NCI-H146 treated with DMSO at 0.1 percent for 48 hours (cell line): Measurements from ENCODE around the gene PIH1D2.
"Not testable (repeated sequence)": the region's sequence is repeated elsewhere in the genome, so short reads cannot be mapped to it uniquely, and the experiment has no call there.

Experiments
- DNase-seq: peaks from one replicate; lab custom pipeline; 2025; ENCODE audit not compliant: unreplicated experiment; lab: John Stamatoyannopoulos, UW

PIH1D2 gene, protein sequence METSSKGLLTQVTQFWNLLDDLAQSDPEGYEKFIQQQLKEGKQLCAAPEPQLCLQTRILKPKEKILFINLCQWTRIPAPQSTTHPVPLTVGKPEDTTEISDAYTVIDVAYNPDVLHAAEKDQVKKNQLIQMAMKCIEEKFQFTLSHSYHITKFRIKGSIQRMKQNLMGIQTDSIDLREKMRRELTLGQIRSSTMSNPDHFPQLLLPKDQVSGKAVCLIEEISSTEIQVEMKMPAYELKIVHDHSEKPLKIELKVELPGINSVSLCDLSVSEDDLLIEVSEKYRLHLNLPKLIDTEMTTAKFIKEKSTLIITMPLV

DNA sequence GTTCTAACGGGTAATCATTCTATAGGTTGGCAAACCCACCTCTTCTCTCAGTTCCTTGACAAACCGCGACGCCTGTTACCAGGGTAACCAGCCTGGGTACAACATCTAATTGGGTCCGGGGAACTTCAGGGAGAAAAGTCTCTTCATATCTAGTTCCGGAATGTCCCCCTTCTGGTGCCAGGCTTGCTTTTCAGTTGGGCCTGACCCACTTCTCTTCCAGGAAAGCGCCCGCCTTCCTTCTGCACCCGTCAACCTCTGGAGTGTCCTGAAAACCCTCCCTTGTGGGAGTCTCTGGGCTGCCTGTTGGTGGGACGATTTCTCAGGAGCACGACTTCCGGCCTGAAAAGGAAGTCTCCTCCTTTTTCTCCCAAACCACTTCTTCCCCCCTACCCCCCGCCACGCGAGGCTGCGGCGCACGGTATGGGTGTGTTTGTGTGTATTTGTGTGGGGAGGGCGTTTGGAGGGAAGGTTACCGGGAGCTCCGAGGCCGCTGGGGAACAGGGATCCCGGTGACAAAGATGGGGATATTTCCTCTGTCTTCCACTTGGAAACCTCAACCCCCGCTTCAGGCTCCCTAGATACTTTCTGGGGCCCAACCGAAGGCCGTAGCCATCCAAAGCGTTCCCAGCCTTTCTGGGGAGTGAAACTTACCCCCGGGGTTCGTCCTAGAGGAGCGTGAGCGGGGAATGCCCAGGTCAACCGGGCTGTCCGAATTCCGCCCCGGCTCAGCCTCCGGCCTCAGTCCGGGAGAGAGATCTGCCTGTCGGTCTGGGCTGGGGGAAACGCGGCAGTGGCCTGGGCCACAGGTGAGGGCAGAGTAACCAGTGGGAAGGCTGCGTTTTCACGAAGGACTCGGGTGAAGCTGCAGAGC, at the start of gene PIH1D2, which contains the start of gene NKAPD1:
Gene PIH1D2 (minus strand): TSS at position 77 of the 871 bp plus-strand sequence. CDS start 843 bp downstream, outside the sequence.
Gene NKAPD1 (plus strand): TSS at position 359 of the 871 bp plus-strand sequence. CDS start 1,276 bp downstream, outside the sequence.
- DNase-seq: peak; percentile 44

DNA sequence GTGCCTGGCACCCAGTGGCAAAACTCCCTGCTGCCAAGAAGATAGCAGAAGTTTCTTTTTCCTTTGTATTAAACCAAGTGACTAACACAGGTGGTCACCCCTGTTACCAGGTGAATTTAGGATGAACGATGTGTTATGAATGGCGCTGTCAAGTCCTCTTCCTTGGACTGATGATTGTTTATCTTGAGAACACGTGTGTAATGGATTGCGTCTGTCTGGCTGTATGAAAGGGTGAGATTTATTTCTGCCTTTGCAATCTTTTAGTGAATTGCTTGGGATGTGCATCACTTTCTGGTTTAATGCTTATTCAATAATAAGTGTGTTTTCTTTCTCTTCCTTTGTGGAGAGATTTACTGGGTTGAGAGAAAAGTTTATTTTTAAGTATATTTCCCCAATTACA, 49.3 kb upstream of the PIH1D2 start:
- DNase-seq: no peak

DNA sequence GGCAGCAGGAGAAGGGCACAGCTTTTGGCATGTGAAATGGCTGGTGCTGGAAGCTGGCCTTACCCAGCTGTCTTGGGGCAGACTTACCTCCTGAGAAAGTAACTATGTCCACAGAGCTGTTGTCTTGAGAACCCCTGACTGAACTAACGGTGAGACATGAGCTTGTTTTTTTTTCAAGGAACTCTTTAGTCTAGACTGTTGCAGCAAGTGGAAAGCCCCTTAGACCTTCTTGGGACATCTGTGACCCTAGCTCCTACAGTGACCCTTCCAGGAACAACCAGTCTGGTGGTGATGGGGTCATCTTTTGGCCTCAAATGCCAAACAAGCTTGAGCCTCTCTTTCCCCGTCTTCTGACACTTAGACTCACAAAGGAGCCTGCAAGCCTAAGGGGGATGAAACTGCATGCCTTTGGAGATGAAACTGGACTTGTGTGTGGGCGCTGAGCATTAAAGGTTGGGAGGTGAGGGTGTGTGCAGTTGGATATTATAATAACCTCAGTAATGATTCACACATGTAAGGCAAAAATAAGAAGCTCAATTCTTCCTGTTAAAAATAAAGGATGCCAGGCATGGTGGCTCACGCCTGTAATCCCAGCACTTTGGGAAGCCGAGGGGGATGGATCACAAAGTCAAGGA, 48.3 kb upstream of the PIH1D2 start:
- DNase-seq: no peak

DNA sequence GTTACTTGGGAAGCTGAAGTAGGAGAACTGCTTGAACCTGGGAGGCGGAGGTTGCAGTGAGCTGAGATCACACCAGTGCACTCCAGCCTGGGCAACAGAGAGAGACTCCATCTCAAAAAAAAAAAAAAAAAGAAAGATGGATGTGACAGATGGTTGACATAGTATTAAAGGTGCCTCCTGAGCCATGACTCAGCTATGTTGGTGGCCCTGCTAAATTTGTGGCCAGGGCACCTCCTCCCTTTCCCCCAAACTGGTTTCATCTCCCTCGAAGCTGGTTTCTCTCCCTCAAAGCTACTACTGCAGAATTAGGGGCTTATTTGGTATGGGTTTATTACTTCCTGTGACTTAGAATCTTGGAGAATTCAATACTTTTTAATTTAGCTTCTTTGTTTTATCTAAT, 44.4 kb upstream of the PIH1D2 start:
- no peak for DNase-seq

- DNase-seq: no peak
These were observed 41.6 kb upstream of the PIH1D2 start for GRCh38 chr11:112115386-112115785.

DNA sequence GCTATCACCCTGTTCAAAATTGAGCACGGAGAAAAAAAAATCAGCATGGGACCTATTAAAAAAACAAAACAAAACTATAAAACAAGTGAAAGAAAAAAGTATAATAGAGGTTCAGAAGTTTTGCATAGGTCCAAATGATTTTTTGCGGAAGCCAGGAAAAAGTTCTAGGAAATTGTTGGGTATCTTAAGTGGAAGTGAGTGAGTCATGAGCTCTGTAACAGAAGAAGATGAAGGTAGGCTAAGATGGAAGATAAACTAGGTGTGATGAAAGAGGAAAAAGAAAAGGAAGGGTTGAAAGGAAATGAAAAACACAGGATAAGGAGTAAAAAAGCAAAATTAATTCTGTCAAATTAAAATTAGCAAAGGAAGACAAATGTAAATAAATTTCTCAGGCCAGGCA, 40.6 kb upstream of the PIH1D2 start:
- DNase-seq: no peak

- peak; percentile 72 for DNase-seq
These were observed 40.0 kb upstream of the PIH1D2 start for GRCh38 chr11:112113539-112114457.

GRCh38 chr11:112106070-112106469, 32.3 kb upstream of the PIH1D2 start:
- DNase-seq: no peak

DNA sequence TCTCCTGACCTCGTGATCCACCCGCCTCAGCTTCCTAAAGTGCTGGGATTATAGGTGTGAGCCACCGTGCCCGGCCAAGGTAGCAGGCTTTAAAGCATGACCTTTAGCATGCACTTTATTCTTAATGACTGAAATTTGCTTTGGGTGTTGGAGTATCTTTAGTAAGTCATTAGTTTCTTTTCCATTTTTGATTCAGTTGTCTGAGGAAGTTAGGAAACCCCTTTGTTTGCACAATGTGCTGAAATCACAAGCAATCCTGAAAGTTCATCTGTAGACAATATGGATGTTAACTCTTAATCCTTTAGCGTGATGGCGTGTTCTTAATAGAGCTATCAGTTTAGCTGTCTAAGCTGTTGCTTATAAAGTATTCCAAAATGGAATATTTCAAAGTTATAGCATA, 29.6 kb upstream of the PIH1D2 start:
- no peak for DNase-seq

DNA sequence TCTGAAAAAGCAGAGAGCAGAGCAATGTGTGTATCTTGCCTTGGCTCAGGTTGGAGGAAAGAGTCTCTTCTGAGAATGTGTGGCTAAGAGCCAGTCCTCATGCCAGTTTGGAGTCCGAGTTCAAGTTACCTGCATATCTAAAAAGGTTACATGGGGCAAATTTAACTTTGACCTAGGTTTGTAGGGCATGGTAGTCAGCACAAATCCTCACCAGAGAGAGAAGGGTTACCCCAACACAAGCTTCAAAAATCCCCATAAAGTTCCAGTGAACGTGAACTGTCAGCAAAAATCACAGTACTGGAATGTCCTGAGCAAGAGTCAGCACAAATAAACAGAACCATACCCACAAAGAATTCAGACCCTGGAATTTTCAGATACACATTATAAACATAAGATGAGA, 26.6 kb upstream of the PIH1D2 start:
- no peak for DNase-seq

DNA sequence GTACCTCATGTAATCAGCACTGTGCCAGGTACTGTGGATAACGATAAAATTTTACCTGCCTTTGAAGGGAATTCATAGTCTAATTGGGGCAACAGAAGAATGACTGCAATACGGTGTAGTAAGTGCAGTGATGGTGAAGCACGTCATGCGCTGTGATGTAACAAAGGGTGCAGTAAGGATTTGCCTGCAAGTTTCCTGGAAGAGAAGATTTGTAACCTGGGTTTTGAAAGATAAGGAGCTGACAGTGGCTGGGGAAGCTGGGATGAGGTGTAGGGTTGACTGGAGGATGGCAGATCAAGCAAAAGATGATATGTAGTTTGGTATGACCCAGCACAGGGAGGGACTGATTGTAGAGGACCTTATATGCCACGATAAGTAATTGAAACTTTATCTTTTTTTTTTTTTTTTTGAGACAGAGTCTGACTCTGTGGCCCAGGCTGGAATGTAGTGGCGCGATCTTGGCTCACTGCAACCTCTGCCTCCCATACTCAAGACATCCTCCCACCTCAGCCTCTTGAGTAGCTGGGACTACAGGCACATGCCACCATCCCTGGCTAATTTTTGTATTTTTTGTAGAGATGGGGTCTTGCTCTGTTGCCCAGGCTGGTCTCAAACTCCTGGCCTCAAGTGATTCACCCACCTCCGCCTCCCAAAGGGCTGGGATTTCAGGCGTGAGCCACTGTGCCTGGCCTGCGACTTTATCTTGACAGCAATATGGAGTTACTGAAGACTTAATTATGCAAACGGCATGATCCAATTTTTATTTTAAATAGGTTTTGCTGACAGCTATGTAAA, 24.1 kb upstream of the PIH1D2 start:
- DNase-seq: no peak

DNA sequence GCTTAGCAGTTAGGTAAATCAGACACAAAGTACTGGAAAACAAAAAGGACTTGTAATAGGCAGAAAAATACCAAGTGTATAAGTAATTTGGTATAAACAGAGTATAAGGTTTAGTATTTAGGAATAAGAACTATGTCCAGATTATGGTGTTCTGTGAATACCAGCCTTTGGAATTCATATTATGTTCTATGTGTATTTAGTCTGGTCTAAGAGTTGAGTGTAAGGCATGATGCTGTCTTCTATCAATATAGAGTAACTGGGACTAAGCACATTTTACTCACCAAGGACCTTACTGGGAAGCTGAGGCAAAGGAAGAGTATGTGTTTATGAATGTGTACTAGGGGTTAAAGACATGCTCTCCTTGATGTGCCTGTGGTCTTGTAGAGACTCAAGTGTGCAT, 22.4 kb upstream of the PIH1D2 start:
- DNase-seq: no peak

GRCh38 chr11:112095302-112095701, 21.5 kb upstream of the PIH1D2 start:
- DNase-seq: not testable (repeated sequence)

GRCh38 chr11:112087212-112087611, 13.4 kb upstream of the PIH1D2 start:
- no peak for DNase-seq

DNA sequence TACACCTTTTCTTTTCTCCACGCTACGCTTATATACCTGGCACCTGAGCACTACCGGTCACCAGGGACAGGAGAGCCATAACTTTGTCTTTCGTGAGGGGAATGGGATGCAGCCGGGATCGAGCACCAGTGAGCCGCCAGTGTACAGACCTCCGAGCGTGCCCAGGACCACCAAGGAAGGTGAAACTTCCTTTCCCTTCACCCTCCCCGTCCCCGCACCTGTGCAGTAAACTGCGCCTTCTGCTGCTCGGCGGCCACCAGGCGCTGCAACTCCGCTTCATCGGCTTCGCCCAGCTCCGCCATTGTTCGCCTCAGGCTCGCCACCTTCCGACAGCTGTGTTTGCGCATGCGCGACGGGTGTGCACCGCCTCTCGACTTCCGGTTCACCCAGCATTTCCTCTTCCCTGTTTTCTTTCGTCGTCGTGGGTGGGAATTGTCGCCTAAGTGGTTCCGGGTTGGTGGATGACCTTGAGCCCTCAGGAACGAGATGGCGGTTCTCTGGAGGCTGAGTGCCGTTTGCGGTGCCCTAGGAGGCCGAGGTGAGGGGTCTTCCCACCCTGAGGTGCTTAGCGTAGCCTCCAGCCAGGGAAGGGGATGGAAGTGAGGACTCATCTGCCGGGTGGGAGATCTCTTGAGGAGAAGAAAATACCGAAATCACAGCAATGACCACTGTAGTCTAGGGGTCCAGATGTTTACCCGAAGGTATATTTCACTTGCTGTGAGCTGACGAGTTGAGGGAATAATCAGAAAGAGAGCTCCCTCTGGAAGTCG, 12.8 kb upstream of the PIH1D2 start, which contains the start of the genes SDHD and TIMM8B:
Gene SDHD (plus strand): TSS at position 452 of the 770 bp plus-strand sequence. CDS start 35 bp downstream, at position 487.
Gene TIMM8B (minus strand): TSS at position 335 of the 770 bp plus-strand sequence. CDS start 33 bp downstream, at position 302.
- DNase-seq: peak; percentile 94

DNA sequence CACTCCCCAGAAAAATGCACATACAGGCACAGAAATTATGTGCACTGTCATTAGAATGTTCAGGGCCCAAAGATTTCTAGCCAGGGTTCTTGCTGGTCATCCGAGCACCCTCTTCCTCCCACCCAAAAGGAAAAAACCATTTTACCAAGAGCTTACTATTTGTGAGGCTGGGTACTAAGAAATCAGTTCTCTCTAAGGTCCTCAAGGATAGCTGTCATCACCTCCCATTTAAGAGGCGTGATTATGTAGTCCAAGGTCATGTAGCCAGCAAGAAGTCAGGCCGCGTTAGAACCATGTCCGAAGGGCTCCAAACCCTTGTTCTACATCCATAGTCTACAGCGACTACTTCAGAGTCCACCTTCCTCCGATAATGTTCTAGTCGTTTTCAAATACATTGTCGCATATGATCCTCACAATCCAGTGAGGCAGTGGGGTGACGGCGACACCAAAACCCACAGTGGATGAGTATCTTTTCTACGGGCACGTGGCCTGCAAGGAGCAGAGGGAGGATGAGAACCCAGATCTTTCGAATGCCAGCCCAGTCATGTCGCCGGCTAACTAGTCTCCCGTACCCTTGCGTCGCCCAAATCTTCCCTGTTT, 12.1 kb upstream of the PIH1D2 start:
- DNase-seq: no peak

GRCh38 chr11:112082729-112083128, 8.9 kb upstream of the PIH1D2 start:
- DNase-seq: no peak

DNA sequence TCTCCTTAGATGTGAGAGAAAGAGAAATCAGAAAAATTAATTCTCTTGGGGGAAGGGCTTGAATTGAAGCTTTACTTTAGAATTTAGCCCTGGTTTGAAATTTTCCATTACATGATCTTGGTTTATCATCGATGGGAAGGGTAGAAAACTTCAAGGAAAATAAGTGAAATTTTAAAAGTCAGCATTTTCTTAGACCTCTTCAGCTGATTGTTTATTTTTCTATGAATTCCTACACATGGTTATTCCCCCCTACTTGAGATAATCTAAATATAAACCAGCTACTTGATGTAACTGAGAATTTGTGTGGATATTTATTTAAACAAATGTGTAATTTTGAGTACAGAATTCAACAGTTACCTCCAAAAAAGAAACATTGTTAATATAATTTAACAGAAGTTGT, 10.9 kb downstream of the PIH1D2 start:
- DNase-seq: no peak
